ENCODE data around the gene CACFD1.

DNA sequence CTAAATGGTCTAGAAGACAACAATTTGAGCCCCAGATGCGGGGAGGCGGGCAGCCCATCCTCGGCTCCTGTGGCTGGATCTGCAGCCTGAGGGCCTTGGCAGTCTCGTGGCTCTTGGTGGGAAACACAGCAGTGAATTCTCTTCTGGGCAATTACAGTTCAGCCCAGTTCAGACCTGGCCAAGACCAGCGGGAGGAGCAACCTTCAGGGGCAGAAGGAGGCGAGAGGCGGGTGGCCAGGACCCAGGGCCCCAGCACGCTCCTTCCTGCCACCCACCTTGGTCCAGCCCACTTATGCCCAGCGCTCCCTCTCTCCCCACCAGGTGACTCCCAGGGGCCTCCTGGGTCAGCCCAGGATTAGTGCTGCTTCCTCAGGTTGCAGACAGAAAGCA lies 57.2 kb downstream of the CACFD1 start:
- no peak for TF ChIP-seq CHD4 (IDR thresholded peaks at IDR 0.05; ENCODE audit: borderline replicate concordance, low read length)
- TF ChIP-seq, protein P1, sequence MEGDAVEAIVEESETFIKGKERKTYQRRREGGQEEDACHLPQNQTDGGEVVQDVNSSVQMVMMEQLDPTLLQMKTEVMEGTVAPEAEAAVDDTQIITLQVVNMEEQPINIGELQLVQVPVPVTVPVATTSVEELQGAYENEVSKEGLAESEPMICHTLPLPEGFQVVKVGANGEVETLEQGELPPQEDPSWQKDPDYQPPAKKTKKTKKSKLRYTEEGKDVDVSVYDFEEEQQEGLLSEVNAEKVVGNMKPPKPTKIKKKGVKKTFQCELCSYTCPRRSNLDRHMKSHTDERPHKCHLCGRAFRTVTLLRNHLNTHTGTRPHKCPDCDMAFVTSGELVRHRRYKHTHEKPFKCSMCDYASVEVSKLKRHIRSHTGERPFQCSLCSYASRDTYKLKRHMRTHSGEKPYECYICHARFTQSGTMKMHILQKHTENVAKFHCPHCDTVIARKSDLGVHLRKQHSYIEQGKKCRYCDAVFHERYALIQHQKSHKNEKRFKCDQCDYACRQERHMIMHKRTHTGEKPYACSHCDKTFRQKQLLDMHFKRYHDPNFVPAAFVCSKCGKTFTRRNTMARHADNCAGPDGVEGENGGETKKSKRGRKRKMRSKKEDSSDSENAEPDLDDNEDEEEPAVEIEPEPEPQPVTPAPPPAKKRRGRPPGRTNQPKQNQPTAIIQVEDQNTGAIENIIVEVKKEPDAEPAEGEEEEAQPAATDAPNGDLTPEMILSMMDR (CRISPR knock-in tag; IDR thresholded peaks at IDR 0.05) = no peak
- no peak for TF ChIP-seq GFI1 (CRISPR knock-in tag; IDR thresholded peaks at IDR 0.05; ENCODE audit: borderline replicate concordance)
- TF ChIP-seq ELF1 (CRISPR knock-in tag; IDR thresholded peaks at IDR 0.05) = no peak
- TF ChIP-seq, protein P2, sequence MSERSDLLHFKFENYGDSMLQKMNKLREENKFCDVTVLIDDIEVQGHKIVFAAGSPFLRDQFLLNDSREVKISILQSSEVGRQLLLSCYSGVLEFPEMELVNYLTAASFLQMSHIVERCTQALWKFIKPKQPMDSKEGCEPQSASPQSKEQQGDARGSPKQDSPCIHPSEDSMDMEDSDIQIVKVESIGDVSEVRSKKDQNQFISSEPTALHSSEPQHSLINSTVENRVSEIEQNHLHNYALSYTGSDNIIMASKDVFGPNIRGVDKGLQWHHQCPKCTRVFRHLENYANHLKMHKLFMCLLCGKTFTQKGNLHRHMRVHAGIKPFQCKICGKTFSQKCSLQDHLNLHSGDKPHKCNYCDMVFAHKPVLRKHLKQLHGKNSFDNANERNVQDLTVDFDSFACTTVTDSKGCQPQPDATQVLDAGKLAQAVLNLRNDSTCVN (CRISPR knock-in tag; IDR thresholded peaks at IDR 0.05; ENCODE audit: borderline replicate concordance) = no peak
- no peak for TF ChIP-seq CAMTA2 (CRISPR knock-in tag; IDR thresholded peaks at IDR 0.05; ENCODE audit: borderline replicate concordance)
- no peak for TF ChIP-seq ZBTB46 (CRISPR knock-in tag; IDR thresholded peaks at IDR 0.05; ENCODE audit: borderline replicate concordance)
- no peak for TF ChIP-seq ZNF501 (CRISPR knock-in tag; IDR thresholded peaks at IDR 0.05)
- TF ChIP-seq ZFP1 (CRISPR knock-in tag; IDR thresholded peaks at IDR 0.05) = no peak
- no peak for TF ChIP-seq BCL6 (CRISPR knock-in tag; IDR thresholded peaks at IDR 0.05)
- no peak for TF ChIP-seq IRF2 (CRISPR knock-in tag; IDR thresholded peaks at IDR 0.05)

Data from HepG2 (cell line).